Measurements from ENCODE around the gene SOX10. TPM values are rescaled to one million over a fixed set of nuclear protein-coding genes. Genes with fewer than 3 reads are reported as not detected.
"Not testable (repeated sequence)": the region's sequence is repeated elsewhere in the genome, so short reads cannot be mapped to it uniquely, and the experiment has no call there.

The SOX10 gene
- total and polyA plus RNA-seq, 5 donors = 3.5 to 5.9 (median 4.9) TPM

GRCh38 chr22:37955825-37956397 is 28.4 kb downstream of the SOX10 start:
- not testable (repeated sequence) for ATAC-seq; H3K9me3 ChIP-seq (ENCODE audit: control insufficient read depth, low read length); H3K4me1 ChIP-seq (ENCODE audit: control insufficient read depth, insufficient read depth, low read length); H3K27ac ChIP-seq (ENCODE audit: low read length); DNase-seq; H3K4me3 ChIP-seq (ENCODE audit: low read length); H3K27me3 ChIP-seq (ENCODE audit: control insufficient read depth, insufficient read depth)
- WGBS = 93% methylated on average over 15 of the region's 15 CpGs
- intact Hi-C loops (cut with DNase I) = loop anchor here in 1 of 4 donors (10.0 kb wide), 1 partner anchor 141 kb away; no protein-coding TSS in a partner anchor

GRCh38 chr22:37954686-37955085 is 29.7 kb downstream of the SOX10 start:
- no peak overlapping the region for H3K27ac ChIP-seq (ENCODE audit: low read length)
- DNase-seq (no peak), ATAC-seq (no peak)
- peaks cover 3% of the 10 kb centered on the region for H3K4me1 ChIP-seq (ENCODE audit: control insufficient read depth, insufficient read depth, low read length)
- no peaks in the 10 kb centered on the region for H3K9me3 ChIP-seq (ENCODE audit: control insufficient read depth, low read length)
- WGBS = 61% methylated on average over 4 of the region's 4 CpGs
- peak overlapping the region; percentile 84 for H3K4me3 ChIP-seq (ENCODE audit: low read length)
- no peaks in the 10 kb centered on the region for H3K27me3 ChIP-seq (ENCODE audit: control insufficient read depth, insufficient read depth)
- intact Hi-C loops (cut with DNase I) = loop anchor here in 1 of 4 donors (10.0 kb wide), 1 partner anchor 140 kb away; no protein-coding TSS in a partner anchor

- Histone ChIP-seq H3K9me3 (ENCODE audit: control insufficient read depth, low read length) (no peaks in the 10 kb centered on the region), H3K27me3 (ENCODE audit: control insufficient read depth, insufficient read depth) (no peaks in the 10 kb centered on the region), H3K27ac (ENCODE audit: low read length) (peak within 1 kb of the TSS; percentile 7), H3K4me3 (ENCODE audit: low read length) (peak within 1 kb of the TSS; percentile 84), H3K4me1 (ENCODE audit: control insufficient read depth, insufficient read depth, low read length) (peaks cover 3% of the 10 kb centered on the region)
- DNase-seq (peak; percentile 98 to 99 (median 98)), ATAC-seq (peak; percentile 97)
- intact Hi-C loops (cut with DNase I) = loop anchor here in 1 of 4 donors (10.0 kb wide), 1 partner anchor 139 kb away; no protein-coding TSS in a partner anchor
- under 1% methylated on average over 52 of the region's 52 CpGs for WGBS
Observed at GRCh38 chr22:37953437-37954179, 30.7 kb downstream of the SOX10 start, which contains the start of the genes C22orf23 and POLR2F. Gene C22orf23, minus strand, starts transcription at chr22:37953601. Its CDS starts 452 bp downstream, at chr22:37953149. Gene POLR2F, plus strand, starts transcription at chr22:37953699. Its CDS starts 89 bp downstream, at chr22:37953788.

GRCh38 chr22:37953062-37953436 is 31.3 kb downstream of the SOX10 start:
- H3K4me3 ChIP-seq (ENCODE audit: low read length) = peak overlapping the region; percentile 84
- 0% methylated on average over 13 of the region's 13 CpGs for WGBS
- DNase-seq = no peak

GRCh38 chr22:37952629-37953028 is 31.7 kb downstream of the SOX10 start:
- H3K27ac ChIP-seq (ENCODE audit: low read length) = not testable (repeated sequence)

More at GRCh38 chr22:37953062-37953436, 31.3 kb downstream of the SOX10 start:
- peak; percentile 68 to 70 for ATAC-seq
- Histone ChIP-seq H3K27me3 (ENCODE audit: control insufficient read depth, insufficient read depth) (no peaks in the 10 kb centered on the region), H3K4me1 (ENCODE audit: control insufficient read depth, insufficient read depth, low read length) (peaks cover 3% of the 10 kb centered on the region), H3K27ac (ENCODE audit: low read length) (no peak overlapping the region), H3K9me3 (ENCODE audit: control insufficient read depth, low read length) (no peaks in the 10 kb centered on the region)
- intact Hi-C loops (cut with DNase I) = loop anchor here in 1 of 4 donors (10.0 kb wide), 1 partner anchor 138 kb away; no protein-coding TSS in a partner anchor

GRCh38 chr22:37951305-37951704 is 33.0 kb downstream of the SOX10 start:
- ATAC-seq (no peak), DNase-seq (no peak)
- intact Hi-C loops (cut with DNase I) = loop anchor here in 1 of 4 donors (10.0 kb wide), 1 partner anchor 137 kb away; no protein-coding TSS in a partner anchor
- peaks cover 3% of the 10 kb centered on the region for H3K4me1 ChIP-seq (ENCODE audit: control insufficient read depth, insufficient read depth, low read length)
- no peak overlapping the region for H3K4me3 ChIP-seq (ENCODE audit: low read length)
- H3K27me3 ChIP-seq (ENCODE audit: control insufficient read depth, insufficient read depth) = no peaks in the 10 kb centered on the region
- no peak overlapping the region for H3K27ac ChIP-seq (ENCODE audit: low read length)
- WGBS = 53% methylated on average over 8 of the region's 8 CpGs
- H3K9me3 ChIP-seq (ENCODE audit: control insufficient read depth, low read length) = no peaks in the 10 kb centered on the region

More at GRCh38 chr22:37952629-37953028, 31.7 kb downstream of the SOX10 start:
- not testable (repeated sequence) for DNase-seq; H3K27me3 ChIP-seq (ENCODE audit: control insufficient read depth, insufficient read depth); H3K9me3 ChIP-seq (ENCODE audit: control insufficient read depth, low read length); H3K4me1 ChIP-seq (ENCODE audit: control insufficient read depth, insufficient read depth, low read length)
- WGBS = 8% methylated on average over 20 of the region's 20 CpGs
- intact Hi-C loops (cut with DNase I) = loop anchor here in 1 of 4 donors (10.0 kb wide), 1 partner anchor 138 kb away; no protein-coding TSS in a partner anchor
- ATAC-seq = peak in 1 of 2 donors; percentile 3
- H3K4me3 ChIP-seq (ENCODE audit: low read length) = peak overlapping the region; percentile 84

GRCh38 chr22:37947142-37947795 is 37.1 kb downstream of the SOX10 start:
- H3K27me3 ChIP-seq (ENCODE audit: control insufficient read depth, insufficient read depth); DNase-seq; H3K4me3 ChIP-seq (ENCODE audit: low read length); H3K27ac ChIP-seq (ENCODE audit: low read length); intact Hi-C loops (cut with DNase I); ATAC-seq; H3K9me3 ChIP-seq (ENCODE audit: control insufficient read depth, low read length); H3K4me1 ChIP-seq (ENCODE audit: control insufficient read depth, insufficient read depth, low read length): not testable (repeated sequence)
- 94% methylated on average over 14 of the region's 14 CpGs for WGBS

GRCh38 chr22:37944423-37944822 is 39.9 kb downstream of the SOX10 start:
- H3K9me3 ChIP-seq (ENCODE audit: control insufficient read depth, low read length); H3K27me3 ChIP-seq (ENCODE audit: control insufficient read depth, insufficient read depth); H3K4me1 ChIP-seq (ENCODE audit: control insufficient read depth, insufficient read depth, low read length); H3K27ac ChIP-seq (ENCODE audit: low read length); ATAC-seq; intact Hi-C loops (cut with DNase I); DNase-seq; H3K4me3 ChIP-seq (ENCODE audit: low read length): not testable (repeated sequence)
- WGBS = 87% methylated on average over 11 of the region's 11 CpGs

- 94% methylated on average over 7 of the region's 7 CpGs for whole genome bisulfite sequencing
- peak in 1 of 2 donors; percentile 17 for ATAC-seq
Observed at GRCh38 chr22:37943825-37944198, 40.5 kb downstream of the SOX10 start.

GRCh38 chr22:37943136-37943824 is 41.1 kb downstream of the SOX10 start:
- no peak for ATAC-seq
- no peaks in the 10 kb centered on the region for H3K27me3 ChIP-seq (ENCODE audit: control insufficient read depth, insufficient read depth)
- WGBS = 92% methylated on average over 12 of the region's 12 CpGs
- DNase-seq = no peak
- H3K4me1 ChIP-seq (ENCODE audit: control insufficient read depth, insufficient read depth, low read length) = no peaks in the 10 kb centered on the region
- H3K4me3 ChIP-seq (ENCODE audit: low read length) = no peak overlapping the region
- no peaks in the 10 kb centered on the region for H3K9me3 ChIP-seq (ENCODE audit: control insufficient read depth, low read length)
- intact Hi-C loops (cut with DNase I) = no loop called here
- no peak overlapping the region for H3K27ac ChIP-seq (ENCODE audit: low read length)

More at GRCh38 chr22:37943825-37944198, 40.5 kb downstream of the SOX10 start:
- H3K27me3 ChIP-seq (ENCODE audit: control insufficient read depth, insufficient read depth) = no peaks in the 10 kb centered on the region
- no peak for DNase-seq
- H3K27ac ChIP-seq (ENCODE audit: low read length) = no peak overlapping the region
- no peak overlapping the region for H3K4me3 ChIP-seq (ENCODE audit: low read length)
- H3K9me3 ChIP-seq (ENCODE audit: control insufficient read depth, low read length) = no peaks in the 10 kb centered on the region
- H3K4me1 ChIP-seq (ENCODE audit: control insufficient read depth, insufficient read depth, low read length) = no peaks in the 10 kb centered on the region
- intact Hi-C loops (cut with DNase I) = no loop called here
